ENCODE measurements around the gene TUBE1.

- no peak for TF ChIP-seq CTCF (IDR thresholded peaks at IDR 0.05 in 4 of 5, conservative IDR thresholded peaks at IDR 0.05 in 1 of 5)
- TF ChIP-seq POLR2A (IDR thresholded peaks at IDR 0.05) = no peak
These were observed 9.6 kb upstream of the TUBE1 start for GRCh38 chr6:112096901-112097300.
